DOHH2 (cell line): Measurements from ENCODE around the gene DAAM1.

Experiments
- EZH2phosphoT487 ChIP-seq: fragments of 200-600 bp; sonication (generic); IDR thresholded peaks from 2 replicates; pipeline ENCODE4 v1.6.1; 2017; ENCODE audit warnings: borderline replicate concordance, mild to moderate bottlenecking, antibody characterized with exemption, low read length, moderate library complexity, mixed read lengths
- TF ChIP-seq, protein P1 (sequence below): fragments of 200-600 bp; sonication (generic); IDR thresholded peaks from one replicate; pipeline ENCODE4 v1.5.1; 2014; ENCODE audit warnings: antibody characterized with exemption, mild to moderate bottlenecking, low read depth, low read length; ENCODE audit not compliant: poor library complexity, severe bottlenecking

GRCh38 chr14:59186306-59186705 lies 2.2 kb upstream of the DAAM1 start:
- TF ChIP-seq, protein P1, sequence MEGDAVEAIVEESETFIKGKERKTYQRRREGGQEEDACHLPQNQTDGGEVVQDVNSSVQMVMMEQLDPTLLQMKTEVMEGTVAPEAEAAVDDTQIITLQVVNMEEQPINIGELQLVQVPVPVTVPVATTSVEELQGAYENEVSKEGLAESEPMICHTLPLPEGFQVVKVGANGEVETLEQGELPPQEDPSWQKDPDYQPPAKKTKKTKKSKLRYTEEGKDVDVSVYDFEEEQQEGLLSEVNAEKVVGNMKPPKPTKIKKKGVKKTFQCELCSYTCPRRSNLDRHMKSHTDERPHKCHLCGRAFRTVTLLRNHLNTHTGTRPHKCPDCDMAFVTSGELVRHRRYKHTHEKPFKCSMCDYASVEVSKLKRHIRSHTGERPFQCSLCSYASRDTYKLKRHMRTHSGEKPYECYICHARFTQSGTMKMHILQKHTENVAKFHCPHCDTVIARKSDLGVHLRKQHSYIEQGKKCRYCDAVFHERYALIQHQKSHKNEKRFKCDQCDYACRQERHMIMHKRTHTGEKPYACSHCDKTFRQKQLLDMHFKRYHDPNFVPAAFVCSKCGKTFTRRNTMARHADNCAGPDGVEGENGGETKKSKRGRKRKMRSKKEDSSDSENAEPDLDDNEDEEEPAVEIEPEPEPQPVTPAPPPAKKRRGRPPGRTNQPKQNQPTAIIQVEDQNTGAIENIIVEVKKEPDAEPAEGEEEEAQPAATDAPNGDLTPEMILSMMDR = no peak
- no peak for TF ChIP-seq EZH2phosphoT487
